Body of pancreas (tissue), 4 donors: ENCODE results near the gene SRR. TPM values are rescaled to one million over a fixed set of nuclear protein-coding genes. Genes with fewer than 3 reads are reported as not detected.

Source experiments
- ATAC-seq: fragments of 150-250 bp; one replicate; pipeline ENCODE4 v1.9.1; 2016
- DNase-seq, 4 donors: peaks; one replicate each; pipeline ENCODE4 v3.0.0-alpha.2; 2019
- H3K27ac ChIP-seq, 4 donors: fragments of 200-600 bp; sonication (generic); 1 replicate in 3 of 4; 2 replicates in 1 of 4; pipeline versions ENCODE4 v1.5.1 to v1.6.1; 2016 to 2019; ENCODE audit warnings: mild to moderate bottlenecking in 1 of 4, mixed read lengths in 1 of 4, moderate library complexity in 1 of 4
- H3K27me3 ChIP-seq, 2 donors: fragments of 200-600 bp; sonication (generic); one replicate each; pipeline ENCODE4 v1.6.0; 2016; ENCODE audit warnings: mild to moderate bottlenecking in 1 of 2
- H3K36me3 ChIP-seq, 2 donors: fragments of 200-600 bp; sonication (generic); replicated peaks in 1 of 2; 2 replicates each; pipeline ENCODE4 v1.5.1; 2016; ENCODE audit warnings: low read depth in 2 of 2; ENCODE audit not compliant: insufficient read depth in 1 of 2
- H3K4me1 ChIP-seq: fragments of 200-600 bp; sonication (generic); one replicate; pipeline ENCODE4 v1.6.0; 2016
- H3K4me3 ChIP-seq, 2 donors: fragments of 200-600 bp; sonication (generic); 1 replicate in 1 of 2; 2 replicates in 1 of 2; pipeline ENCODE4 v1.5.1; 2016 to 2019
- H3K9me3 ChIP-seq, 3 donors: fragments of 200-600 bp; sonication (generic); 1 replicate in 2 of 3; 2 replicates in 1 of 3; pipeline ENCODE4 v1.5.1; 2016
- CTCF ChIP-seq, 7 experiments: fragments of 450-650 bp in 4 of 7; fragments of 200-600 bp in 3 of 7; sonication (generic) in 3 of 7; IDR thresholded peaks; one replicate each; pipeline ENCODE4 v1.5.1; 2016 to 2019; ENCODE audit warnings: antibody characterized with exemption in 7 of 7
- POLR2A ChIP-seq, 3 donors: fragments of 450-650 bp; IDR thresholded peaks; one replicate each; pipeline ENCODE4 v1.6.1; 2016; ENCODE audit warnings: antibody characterized with exemption in 3 of 3, mild to moderate bottlenecking in 2 of 3
- WGBS, 2 donors: methylation state at CpG; one replicate each; pipeline ENCODE4 v1.1.5; 2017; 5-methylcytosine and 5-hydroxymethylcytosine counted together
- intact Hi-C: fragments of 100-400 bp; cut with DNase I; formaldehyde crosslinking; loops from one replicate; pipeline ENCODE4 v1.15.1; 2023
- total RNA-seq, 2 donors: library from RNA; depleted of rRNA; stranded (reverse); fragments of >200 nt; gene quantifications; one replicate each; pipeline ENCODE4 v1.1.0, GENCODE V29; 2016

SRR gene
- total RNA-seq, 2 donors from 2014 or later: 4.6 to 9.3 TPM

- intact Hi-C loops: no loop called here
- Histone ChIP-seq H3K27ac (no peak overlapping the region), H3K4me1 (no peaks in the 10 kb centered on the region), H3K36me3 (peaks cover 0 to 19% of the 10 kb centered on the region in 2 donors), H3K27me3 (no peaks in the 10 kb centered on the region), H3K4me3 (no peak overlapping the region), H3K9me3 (no peaks in the 10 kb centered on the region)
- 93 to 94% methylated on average over 9 of the region's 9 CpGs for WGBS, 2 donors
- no peak for DNase-seq
- no peak for ATAC-seq
- TF ChIP-seq CTCF (IDR thresholded peaks at IDR 0.05): no peak
- no peak for TF ChIP-seq POLR2A (IDR thresholded peaks at IDR 0.05)
Observed at GRCh38 chr17:2277429-2278170, 26.1 kb upstream of the SRR start.

GRCh38 chr17:2279707-2280106, 24.0 kb upstream of the SRR start:
- Histone ChIP-seq H3K9me3 (no peaks in the 10 kb centered on the region), H3K4me1 (no peaks in the 10 kb centered on the region), H3K36me3 (peaks cover 0 to 19% of the 10 kb centered on the region in 2 donors), H3K4me3 (no peak overlapping the region), H3K27me3 (no peaks in the 10 kb centered on the region), H3K27ac (no peak overlapping the region)
- WGBS, 2 donors: 87 to 88% methylated on average over 9 of the region's 9 CpGs
- no peak for ATAC-seq
- intact Hi-C loops: no loop called here
- TF ChIP-seq CTCF (IDR thresholded peaks at IDR 0.05) (no peak), POLR2A (IDR thresholded peaks at IDR 0.05) (no peak)
- no peak for DNase-seq

GRCh38 chr17:2282297-2282873, 21.4 kb upstream of the SRR start:
- TF ChIP-seq CTCF (IDR thresholded peaks at IDR 0.05): peak; percentile 30 to 73 (median 49)
- TF ChIP-seq POLR2A (IDR thresholded peaks at IDR 0.05): no peak
- no peak overlapping the region for H3K4me3 ChIP-seq
- H3K4me1 ChIP-seq: no peaks in the 10 kb centered on the region
- H3K27me3 ChIP-seq: no peaks in the 10 kb centered on the region
- no peak overlapping the region for H3K27ac ChIP-seq
- ATAC-seq: peak; percentile 53
- 53 to 60% methylated on average over 7 of the region's 7 CpGs for WGBS, 2 donors
- peaks cover 0 to 20% of the 10 kb centered on the region in 2 donors for H3K36me3 ChIP-seq
- no peaks in the 10 kb centered on the region for H3K9me3 ChIP-seq
- intact Hi-C loops: no loop called here
- DNase-seq: peak in 1 of 4 donors; percentile 13

GRCh38 chr17:2283302-2283701, 20.4 kb upstream of the SRR start:
- H3K27me3 ChIP-seq: no peaks in the 10 kb centered on the region
- WGBS, 2 donors: 79 to 84% methylated on average over 2 to 7 of the region's 7 CpGs
- intact Hi-C loops: no loop called here
- H3K4me1 ChIP-seq: no peaks in the 10 kb centered on the region
- DNase-seq (no peak), ATAC-seq (no peak)
- peaks cover 0 to 24% of the 10 kb centered on the region in 2 donors for H3K36me3 ChIP-seq
- H3K27ac ChIP-seq: no peak overlapping the region
- no peak overlapping the region for H3K4me3 ChIP-seq
- H3K9me3 ChIP-seq: no peaks in the 10 kb centered on the region
- TF ChIP-seq CTCF (IDR thresholded peaks at IDR 0.05) (no peak), POLR2A (IDR thresholded peaks at IDR 0.05) (no peak)
